ENCODE results near the gene TECR. TPM values are rescaled to one million over a fixed set of nuclear protein-coding genes. Genes with fewer than 3 reads are reported as not detected.

The TECR gene
- total and polyA plus RNA-seq, 2 donors (not counting 3 experiments of a cell fraction or from before 2014, with no cell fraction given): 109 to 193 TPM

GRCh38 chr19:14561847-14562351, 32.5 kb downstream of the TECR start:
- FAIRE-seq (no peak), DNase-seq (ENCODE audit: low read depth, low spot score) (no peak)
- Histone ChIP-seq H3K9me3 (replicated peaks; ENCODE audit: control insufficient read depth, insufficient read depth, low read length) (no peaks in the 10 kb centered on the region), H3K9me1 (replicated peaks; ENCODE audit: control insufficient read depth, extremely low read depth, insufficient read depth, low read length) (no peaks in the 10 kb centered on the region), H3K27me3 (ENCODE audit: control insufficient read depth in 2 of 2, insufficient read depth in 2 of 2, low read length in 2 of 2) (no peaks in the 10 kb centered on the region), H2AFZ (ENCODE audit: low read depth, low read length) (no peak overlapping the region), H4K20me1 (replicated peaks; ENCODE audit: control insufficient read depth, extremely low read depth, insufficient read depth, low read length) (no peaks in the 10 kb centered on the region), H3K27ac (ENCODE audit: insufficient read depth, low read depth, low read length) (no peak overlapping the region), H3K4me3 (replicated peaks in 1 of 3; ENCODE audit: insufficient read depth in 1 of 3, low read depth in 1 of 3, low read length in 3 of 3) (no peak overlapping the region), H3K79me2 (ENCODE audit: control insufficient read depth, insufficient read depth, low read length) (peaks cover 2% of the 10 kb centered on the region), H3K9ac (replicated peaks; ENCODE audit: extremely low read depth, insufficient read depth, low read length) (no peak overlapping the region), H3K4me2 (ENCODE audit: insufficient read depth, low read length) (no peak overlapping the region), H3K4me1 (ENCODE audit: control insufficient read depth, extremely low read depth, insufficient read depth, low read length) (peaks cover 6% of the 10 kb centered on the region), H3K36me3 (ENCODE audit: control insufficient read depth in 2 of 2, extremely low read depth in 1 of 2, insufficient read depth in 2 of 2, low read length in 2 of 2) (peaks cover 0 to 9% of the 10 kb centered on the region in 2 experiments)
- ChIA-PET POLR2A (no interaction called here), CTCF (interaction anchor here (1.6 kb wide), 1 partner anchor 125 kb away, joined by 4 read pairs; no protein-coding TSS in a partner anchor)
- no TSS peak for BruUV-seq (replicated peaks)
- intact Hi-C loops (cut with micrococcal nuclease): no loop called here
- no peak for TF ChIP-seq JUN (IDR thresholded peaks at IDR 0.05; ENCODE audit: borderline replicate concordance, insufficient read depth, insufficient read length, low read depth)
- no peak for TF ChIP-seq FOS (IDR thresholded peaks at IDR 0.05; ENCODE audit: borderline replicate concordance, insufficient read depth, low read length)
- TF ChIP-seq POLR2A (IDR thresholded peaks at IDR 0.05; ENCODE audit: low read depth, low read length): no peak
- TF ChIP-seq POLR2AphosphoS5 (IDR thresholded peaks at IDR 0.05; ENCODE audit: insufficient read depth, low read depth, low read length): no peak
- TF ChIP-seq EZH2 (IDR thresholded peaks at IDR 0.05; ENCODE audit: borderline replicate concordance, low read depth, low read length, severe bottlenecking): no peak
- TF ChIP-seq MAX (IDR thresholded peaks at IDR 0.05; ENCODE audit: insufficient read depth, insufficient read length): no peak
- TF ChIP-seq CTCF (IDR thresholded peaks at IDR 0.05; ENCODE audit: extremely low read depth in 1 of 2, insufficient read depth in 1 of 2, low read depth in 1 of 2, low read length in 2 of 2): no peak
- TF ChIP-seq GATA2 (IDR thresholded peaks at IDR 0.05; ENCODE audit: insufficient read depth, insufficient read length, low read depth, low read length): no peak
- dilution Hi-C loops (cut with MboI; ENCODE audit: extremely low pct_ligation_motif_present, low sequenced_read_pairs): no loop called here
